Large intestine (tissue), 3 donors: ENCODE results near the gene INPP5D. TPM values are rescaled to one million over a fixed set of nuclear protein-coding genes. Genes with fewer than 3 reads are reported as not detected.
"Not testable (repeated sequence)": the region's sequence is repeated elsewhere in the genome, so short reads cannot be mapped to it uniquely, and the experiment has no call there.

Experiments
- DNase-seq, 2 donors: peaks; one replicate each; pipeline versions ENCODE4 v3.0.0 to v3.0.0-alpha.2; 2013
- H3K27ac ChIP-seq: one replicate; pipeline ENCODE4 v1.5.1; 2013; ENCODE audit warnings: low read length
- H3K27me3 ChIP-seq: 2 replicates; pipeline ENCODE4 v1.6.1; 2013; ENCODE audit warnings: low read length; ENCODE audit not compliant: control insufficient read depth, insufficient read depth
- H3K36me3 ChIP-seq: 2 replicates; pipeline ENCODE4 v1.6.1; 2013; ENCODE audit warnings: low read length; ENCODE audit not compliant: control insufficient read depth, insufficient read depth
- H3K4me1 ChIP-seq: one replicate; pipeline ENCODE4 v1.6.1; 2013; ENCODE audit warnings: low read length; ENCODE audit not compliant: control insufficient read depth, insufficient read depth
- H3K4me3 ChIP-seq: one replicate; pipeline ENCODE4 v1.5.1; 2013; ENCODE audit warnings: low read length
- H3K9me3 ChIP-seq: one replicate; pipeline ENCODE4 v1.6.1; 2013; ENCODE audit warnings: mild to moderate bottlenecking, low read depth, low read length, moderate library complexity; ENCODE audit not compliant: control insufficient read depth
- WGBS: methylation state at CpG from one replicate; pipeline ENCODE4 v1.1.5; 2013; ENCODE audit warnings: low lambda C conversion rate; ENCODE audit not compliant: insufficient coverage; 5-methylcytosine and 5-hydroxymethylcytosine counted together
- polyA plus RNA-seq: library from polyadenylated mRNA; unstranded; fragments of 120-200 nt; gene quantifications from one replicate; pipeline ENCODE4 v1.2.1, GENCODE V29; 2013

Gene INPP5D
- polyA plus RNA-seq, 1 donor: 12.6 TPM

DNA sequence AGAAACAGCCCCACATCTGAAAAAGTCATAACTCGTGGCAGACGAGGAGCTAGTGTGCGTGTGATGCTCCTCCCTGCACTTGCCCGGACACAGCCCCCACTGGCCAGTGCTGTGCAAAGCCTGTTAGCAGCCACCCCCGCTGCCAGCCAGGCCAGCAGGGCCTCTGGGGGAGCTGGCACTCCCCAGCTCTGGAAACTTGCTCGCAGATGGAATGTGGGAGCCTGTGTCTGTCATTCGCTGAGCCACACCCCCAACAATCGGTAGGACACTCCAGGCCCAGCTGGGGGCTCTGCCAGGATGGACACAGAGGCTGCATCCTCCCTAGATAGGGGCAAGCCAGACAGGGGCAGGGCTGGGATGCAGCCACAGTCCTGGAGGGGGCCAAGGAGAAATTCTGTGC lies 128.9 kb downstream of the INPP5D start:
- WGBS: no CpG with 5 or more reads among the region's 8 CpGs
- no peaks in the 10 kb centered on the region for H3K9me3 ChIP-seq
- no peak overlapping the region for H3K4me3 ChIP-seq
- no peaks in the 10 kb centered on the region for H3K36me3 ChIP-seq
- no peaks in the 10 kb centered on the region for H3K27me3 ChIP-seq
- H3K4me1 ChIP-seq: no peaks in the 10 kb centered on the region
- H3K27ac ChIP-seq: no peak overlapping the region
- no peak for DNase-seq

DNA sequence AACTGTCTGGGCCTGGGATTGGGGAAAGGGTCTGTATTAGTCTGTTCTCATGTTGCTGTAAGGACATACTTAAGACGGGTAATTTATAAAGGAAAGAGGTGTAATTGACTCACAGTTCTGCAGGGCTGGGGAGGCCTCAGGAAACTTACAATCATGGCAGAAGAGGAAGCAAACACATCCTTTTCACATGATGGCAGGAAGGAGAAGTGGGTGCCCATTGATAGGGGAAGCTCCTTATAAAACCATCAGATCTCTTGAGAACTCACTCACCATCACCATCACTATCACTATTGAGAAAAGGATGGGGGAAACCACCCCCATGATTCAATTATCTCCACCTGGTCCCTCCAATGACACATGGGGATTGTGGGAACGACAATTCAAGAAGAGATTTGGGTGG lies 130.9 kb downstream of the INPP5D start:
- DNase-seq: not testable (repeated sequence)
- 80% methylated on average over 1 of the region's 2 CpGs for WGBS

DNA sequence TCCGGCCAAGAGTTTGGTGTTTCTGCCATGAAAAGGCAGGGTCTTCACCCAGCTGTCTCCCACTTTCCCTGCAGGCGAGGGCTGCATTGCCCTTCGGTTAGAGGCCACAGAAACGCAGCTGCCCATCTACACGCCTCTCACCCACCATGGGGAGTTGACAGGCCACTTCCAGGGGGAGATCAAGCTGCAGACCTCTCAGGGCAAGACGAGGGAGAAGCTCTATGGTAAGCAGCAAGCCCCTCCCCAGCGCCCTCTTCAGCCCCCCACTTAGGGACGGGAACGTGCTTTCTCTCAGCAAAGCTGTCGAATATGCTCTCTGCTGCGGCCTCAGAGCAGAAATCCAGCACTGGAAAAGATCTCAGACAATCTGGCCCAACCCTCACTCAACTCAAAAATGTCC lies 133.6 kb downstream of the INPP5D start:
- Histone ChIP-seq H3K9me3 (no peaks in the 10 kb centered on the region), H3K4me3 (no peak overlapping the region), H3K27me3 (no peaks in the 10 kb centered on the region), H3K4me1 (no peaks in the 10 kb centered on the region), H3K27ac (no peak overlapping the region), H3K36me3 (no peaks in the 10 kb centered on the region)
- no peak for DNase-seq
- WGBS: no CpG with 5 or more reads among the region's 11 CpGs

More for the DNA sequence above, 130.9 kb downstream of the INPP5D start:
- not testable (repeated sequence) for H3K9me3 ChIP-seq, H3K27ac ChIP-seq, H3K4me3 ChIP-seq, H3K36me3 ChIP-seq, H3K27me3 ChIP-seq, H3K4me1 ChIP-seq

DNA sequence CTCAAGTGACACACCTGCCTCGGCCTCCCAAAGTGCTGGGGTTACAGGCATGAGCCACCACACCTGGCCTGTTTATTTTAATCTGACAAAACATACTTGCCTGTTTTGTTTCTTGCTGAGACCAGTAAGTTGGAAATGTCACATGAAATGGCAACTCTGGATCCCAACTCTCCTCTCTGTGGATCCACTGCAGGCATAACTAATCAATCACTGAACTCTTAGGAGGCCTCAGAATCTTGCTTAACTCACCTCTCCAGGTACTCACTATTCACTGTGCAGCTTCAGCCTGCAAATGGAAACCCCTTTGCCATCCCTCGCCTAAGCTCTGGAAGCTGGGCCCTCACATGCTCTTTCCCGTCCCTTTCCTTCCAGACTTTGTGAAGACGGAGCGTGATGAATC lies 134.9 kb downstream of the INPP5D start:
- H3K27ac ChIP-seq: no peak overlapping the region
- DNase-seq: no peak
- no peaks in the 10 kb centered on the region for H3K4me1 ChIP-seq
- no peaks in the 10 kb centered on the region for H3K27me3 ChIP-seq
- no peak overlapping the region for H3K4me3 ChIP-seq
- H3K9me3 ChIP-seq: no peaks in the 10 kb centered on the region
- WGBS: no CpG with 5 or more reads among the region's 5 CpGs
- no peaks in the 10 kb centered on the region for H3K36me3 ChIP-seq

DNA sequence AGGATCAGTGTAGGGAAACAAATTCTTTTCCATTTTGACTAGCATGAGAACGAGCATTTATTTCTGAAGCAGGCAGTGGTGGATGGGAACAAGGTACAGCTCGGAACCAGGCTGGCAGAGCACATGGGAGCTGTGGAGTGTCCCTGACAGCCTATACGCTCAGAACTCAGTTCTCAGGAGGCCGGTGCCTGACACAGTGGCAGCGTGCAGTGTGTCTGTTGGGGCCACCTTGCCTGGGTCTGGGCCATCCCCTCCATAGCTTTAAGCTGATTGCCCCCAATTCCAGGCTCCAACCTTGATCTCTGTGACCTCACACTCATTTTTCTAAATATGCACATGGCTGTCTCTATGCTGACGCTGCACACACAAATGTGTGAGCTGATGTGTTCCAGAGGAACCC lies 136.9 kb downstream of the INPP5D start:
- H3K27ac ChIP-seq: no peak overlapping the region
- H3K4me1 ChIP-seq: no peaks in the 10 kb centered on the region
- H3K36me3 ChIP-seq: no peaks in the 10 kb centered on the region
- no peak for DNase-seq
- H3K4me3 ChIP-seq: no peak overlapping the region
- no peaks in the 10 kb centered on the region for H3K9me3 ChIP-seq
- WGBS: no CpG with 5 or more reads among the region's 6 CpGs
- no peaks in the 10 kb centered on the region for H3K27me3 ChIP-seq

DNA sequence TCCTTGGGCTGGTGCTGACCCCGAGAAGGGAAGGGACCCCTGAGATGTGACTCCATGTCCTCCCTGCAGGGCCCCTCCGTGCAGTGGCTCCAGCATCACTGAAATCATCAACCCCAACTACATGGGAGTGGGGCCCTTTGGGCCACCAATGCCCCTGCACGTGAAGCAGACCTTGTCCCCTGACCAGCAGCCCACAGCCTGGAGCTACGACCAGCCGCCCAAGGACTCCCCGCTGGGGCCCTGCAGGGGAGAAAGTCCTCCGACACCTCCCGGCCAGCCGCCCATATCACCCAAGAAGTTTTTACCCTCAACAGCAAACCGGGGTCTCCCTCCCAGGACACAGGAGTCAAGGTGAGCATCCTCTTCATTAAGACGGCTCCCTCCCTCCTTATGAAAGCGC lies 137.9 kb downstream of the INPP5D start:
- Histone ChIP-seq H3K4me1 (no peaks in the 10 kb centered on the region), H3K36me3 (no peaks in the 10 kb centered on the region), H3K27ac (no peak overlapping the region), H3K9me3 (peaks cover 5% of the 10 kb centered on the region), H3K27me3 (no peaks in the 10 kb centered on the region), H3K4me3 (no peak overlapping the region)
- no CpG with 5 or more reads among the region's 12 CpGs for WGBS
- no peak for DNase-seq

DNA sequence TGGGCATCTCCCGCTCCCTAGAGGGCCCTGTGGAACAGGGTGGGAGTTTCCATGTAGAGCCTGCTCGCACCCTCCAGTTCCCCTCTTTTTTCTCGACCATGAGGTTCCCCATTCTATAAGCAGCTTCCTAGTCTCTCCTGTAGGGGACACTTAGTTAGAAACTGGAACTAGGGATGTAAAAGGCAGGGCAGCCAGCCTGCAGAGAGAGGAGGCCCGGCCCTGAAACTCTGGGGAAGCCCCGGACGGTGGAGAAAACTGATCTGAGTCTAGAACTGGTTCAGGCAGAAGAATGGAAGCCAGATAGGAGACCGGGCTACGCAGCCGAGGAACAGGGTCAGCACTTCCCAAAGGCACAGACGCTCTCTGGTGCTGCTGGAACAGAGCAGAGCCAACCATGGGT lies 139.7 kb downstream of the INPP5D start:
- WGBS: no CpG with 5 or more reads among the region's 10 CpGs
- H3K36me3 ChIP-seq: no peaks in the 10 kb centered on the region
- no peak overlapping the region for H3K4me3 ChIP-seq
- no peaks in the 10 kb centered on the region for H3K4me1 ChIP-seq
- peaks cover 14% of the 10 kb centered on the region for H3K9me3 ChIP-seq
- no peaks in the 10 kb centered on the region for H3K27me3 ChIP-seq
- H3K27ac ChIP-seq: no peak overlapping the region
- DNase-seq: no peak

DNA sequence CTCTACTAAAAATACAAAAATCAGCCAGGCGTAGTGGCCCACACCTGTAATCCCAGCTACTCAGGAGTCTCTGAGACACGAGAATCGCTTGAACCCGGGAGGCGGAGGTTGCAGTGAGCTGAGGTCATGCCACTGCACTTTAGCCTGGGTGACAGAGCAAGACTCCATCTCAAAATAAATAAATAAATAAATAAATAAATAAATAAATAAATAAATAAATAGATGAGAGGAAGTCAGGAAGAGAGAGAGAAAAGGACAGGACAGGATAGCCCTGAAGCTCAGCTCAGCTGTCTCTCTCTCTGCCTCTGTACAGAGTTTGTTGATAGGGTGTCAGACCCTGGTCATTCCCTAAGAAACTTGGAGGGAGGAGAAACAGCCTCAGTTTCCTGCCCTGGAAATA lies 140.6 kb downstream of the INPP5D start:
- not testable (repeated sequence) for H3K4me1 ChIP-seq, H3K27ac ChIP-seq, H3K27me3 ChIP-seq, H3K36me3 ChIP-seq, H3K4me3 ChIP-seq, DNase-seq
- H3K9me3 ChIP-seq: peaks cover 14% of the 10 kb centered on the region
- no CpG with 5 or more reads among the region's 5 CpGs for WGBS

DNA sequence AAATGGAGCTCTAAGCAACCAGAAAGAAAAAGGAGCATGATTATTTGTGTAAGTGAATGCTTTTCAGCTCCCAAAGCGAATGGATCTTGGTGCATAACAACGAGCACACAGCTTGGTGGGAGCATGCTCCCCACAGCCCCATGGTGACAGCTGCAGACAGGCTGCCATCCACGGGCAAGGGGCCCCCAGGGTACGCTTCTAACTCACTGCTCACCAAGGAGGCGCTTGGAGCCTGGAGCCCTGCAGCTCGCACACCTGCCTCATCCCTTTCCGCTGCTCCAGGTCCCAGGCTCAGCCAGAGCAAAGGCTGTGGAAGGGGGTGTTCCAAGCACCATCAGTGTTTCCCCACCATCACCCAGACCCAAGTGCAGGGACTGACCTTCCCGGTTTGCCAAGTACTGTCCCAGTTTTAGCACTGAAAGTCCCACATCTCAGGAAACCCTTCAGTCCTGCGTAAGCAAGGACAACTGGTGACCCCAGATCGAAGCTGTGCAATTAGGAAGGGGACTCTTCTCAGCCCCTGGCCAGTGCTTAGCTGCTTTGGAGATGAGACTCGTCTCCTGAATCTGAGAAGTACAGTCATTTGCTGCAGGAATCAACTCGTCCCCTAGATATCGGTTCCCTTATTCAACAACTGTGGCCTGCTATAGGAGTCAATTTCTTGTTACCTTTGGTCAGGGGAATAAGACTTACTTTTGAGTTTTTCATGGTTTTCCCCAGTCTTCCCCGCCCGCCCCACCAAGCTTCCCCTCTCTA lies 141.3 kb downstream of the INPP5D start:
- Histone ChIP-seq H3K27me3 (no peaks in the 10 kb centered on the region), H3K9me3 (peaks cover 14% of the 10 kb centered on the region), H3K36me3 (no peaks in the 10 kb centered on the region), H3K4me3 (no peak overlapping the region), H3K27ac (no peak overlapping the region), H3K4me1 (no peaks in the 10 kb centered on the region)
- 93% methylated on average over 2 of the region's 15 CpGs for WGBS
- no peak for DNase-seq

DNA sequence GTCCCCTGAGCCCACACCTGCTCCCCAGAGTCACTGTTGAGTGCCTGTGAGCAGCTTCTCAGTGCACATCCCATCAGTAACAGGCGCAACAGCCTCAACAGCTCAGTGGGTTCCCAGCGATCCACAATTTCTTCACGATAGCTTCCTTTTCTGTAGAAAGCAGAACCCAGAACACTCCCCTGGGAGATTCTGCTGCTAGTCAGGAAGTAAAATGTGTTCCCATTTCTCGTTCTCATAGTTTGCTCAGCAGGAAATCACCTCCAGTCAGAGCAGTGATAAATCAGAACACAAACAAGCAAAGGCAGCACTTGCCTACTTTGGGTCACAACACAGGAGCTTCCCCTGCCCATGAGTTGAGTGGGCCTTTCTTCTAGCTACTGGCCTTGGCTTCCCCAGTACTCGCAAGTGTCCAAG lies 142.4 kb downstream of the INPP5D start:
- no peak for DNase-seq
- Histone ChIP-seq H3K27ac (no peak overlapping the region), H3K36me3 (no peaks in the 10 kb centered on the region), H3K4me3 (no peak overlapping the region), H3K4me1 (no peaks in the 10 kb centered on the region), H3K27me3 (no peaks in the 10 kb centered on the region), H3K9me3 (peaks cover 14% of the 10 kb centered on the region)
- no CpG with 5 or more reads among the region's 5 CpGs for WGBS

DNA sequence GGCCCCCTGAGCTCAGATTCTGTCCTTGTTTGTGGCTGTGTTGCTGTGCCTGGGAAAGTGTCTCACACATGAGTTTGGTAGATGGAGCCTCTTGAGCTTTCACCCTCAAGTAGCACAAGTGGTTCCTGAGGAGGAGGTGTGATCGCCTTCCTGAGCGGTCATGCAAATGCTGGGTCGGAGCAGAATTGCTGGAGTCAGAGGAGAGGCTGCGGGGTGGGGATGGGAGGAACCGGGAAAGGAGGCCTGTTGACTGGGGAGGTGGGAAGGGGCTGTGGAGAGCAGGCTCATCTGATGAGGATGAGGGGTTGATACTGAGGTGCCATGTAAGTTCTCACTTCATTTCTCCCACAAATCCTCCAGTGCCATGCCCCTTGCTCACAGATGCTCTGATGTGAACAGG lies 142.9 kb downstream of the INPP5D start:
- no peaks in the 10 kb centered on the region for H3K36me3 ChIP-seq

More for the DNA sequence above, 142.9 kb downstream of the INPP5D start:
- no CpG with 5 or more reads among the region's 5 CpGs for WGBS
- Histone ChIP-seq H3K4me3 (no peak overlapping the region), H3K4me1 (no peaks in the 10 kb centered on the region), H3K27me3 (no peaks in the 10 kb centered on the region), H3K9me3 (peaks cover 14% of the 10 kb centered on the region), H3K27ac (no peak overlapping the region)
- no peak for DNase-seq
